CD8-positive, alpha-beta memory T cell (primary cell): ENCODE measurements around the gene EMC7. TPM values are rescaled to one million over a fixed set of nuclear protein-coding genes. Genes with fewer than 3 reads are reported as not detected.

ENCODE experiments used
- CTCF ChIA-PET: fragments of 350-600 bp; sonication (Branson Sonifier 250); formaldehyde crosslinking; loops from one replicate; lab custom pipeline; 2021; ENCODE audit warnings: antibody characterized with exemption; lab: Charles Lee
- POLR2A ChIA-PET: fragments of 350-600 bp; sonication (Branson Sonifier 250); formaldehyde crosslinking; loops from one replicate; lab custom pipeline; 2021; ENCODE audit warnings: antibody characterized with exemption; lab: Charles Lee
- DNase-seq, 5 donors: peaks; one replicate each; pipeline versions ENCODE4 v3.0.0 to v3.0.0-alpha.2; 2020 to 2022; ENCODE audit warnings: mixed read lengths in 1 of 5
- H3K27ac ChIP-seq: one replicate; pipeline ENCODE4 v1.7.0; 2013; ENCODE audit warnings: low read depth, mild to moderate bottlenecking, low read length, moderate library complexity
- H3K27me3 ChIP-seq: 2 replicates; pipeline ENCODE4 v1.7.0; 2013; ENCODE audit warnings: low read length, mild to moderate bottlenecking; ENCODE audit not compliant: insufficient read depth, poor library complexity, severe bottlenecking
- H3K36me3 ChIP-seq: 2 replicates; pipeline ENCODE4 v1.7.0; 2013; ENCODE audit warnings: mild to moderate bottlenecking, low read length, moderate library complexity; ENCODE audit not compliant: insufficient read depth
- H3K4me1 ChIP-seq: 2 replicates; pipeline ENCODE4 v1.7.0; 2013; ENCODE audit warnings: mild to moderate bottlenecking, low read length, moderate library complexity; ENCODE audit not compliant: insufficient read depth
- H3K4me3 ChIP-seq: 2 replicates; pipeline ENCODE4 v1.7.0; 2013; ENCODE audit warnings: mild to moderate bottlenecking, low read length
- H3K9me3 ChIP-seq: 2 replicates; pipeline ENCODE4 v1.7.0; 2013; ENCODE audit warnings: mild to moderate bottlenecking, low read length
- H3K27ac Mint-ChIP-seq, 8 donors: one replicate each; pipeline ENCODE4 v1.8.0; 2020 to 2021; ENCODE audit warnings: mixed read lengths in 8 of 8, mild to moderate bottlenecking in 6 of 8, inconsistent platforms in 3 of 8, moderate library complexity in 3 of 8
- H3K27me3 Mint-ChIP-seq, 2 donors: one replicate each; pipeline ENCODE4 v1.8.0; 2020 to 2021; ENCODE audit warnings: mixed read lengths in 2 of 2, mild to moderate bottlenecking in 1 of 2, moderate library complexity in 1 of 2
- H3K36me3 Mint-ChIP-seq, 3 donors: one replicate each; pipeline ENCODE4 v1.8.0; 2020 to 2021; ENCODE audit warnings: mixed read lengths in 3 of 3, inconsistent platforms in 1 of 3, mild to moderate bottlenecking in 1 of 3
- H3K4me1 Mint-ChIP-seq, 3 donors: one replicate each; pipeline ENCODE4 v1.8.0; 2020 to 2021; ENCODE audit warnings: mixed read lengths in 3 of 3, inconsistent platforms in 1 of 3, mild to moderate bottlenecking in 1 of 3
- H3K4me3 Mint-ChIP-seq, 7 donors: one replicate each; pipeline ENCODE4 v1.8.0; 2020 to 2021; ENCODE audit warnings: mixed read lengths in 7 of 7, mild to moderate bottlenecking in 6 of 7, moderate library complexity in 4 of 7, inconsistent platforms in 2 of 7
- H3K9me3 Mint-ChIP-seq, 5 donors: one replicate each; pipeline ENCODE4 v1.8.0; 2020 to 2022; ENCODE audit warnings: mixed read lengths in 5 of 5, mild to moderate bottlenecking in 3 of 5, moderate library complexity in 2 of 5, inconsistent platforms in 1 of 5
- polyA plus RNA-seq: library from polyadenylated mRNA; unstranded; fragments of 300-500 nt; fragmentation: Illumina TruSeq; gene quantifications from one replicate; pipeline ENCODE4 v1.2.3, GENCODE V29; 2021
- total RNA-seq, 2 experiments: library from RNA; stranded (reverse); gene quantifications; one replicate each; pipeline ENCODE4 v1.2.3, GENCODE V29; 2021

The EMC7 gene
- total and polyA plus RNA-seq, 3 experiments from 2014 or later, result 75.0 to 128 (median 78.9) TPM

DNA sequence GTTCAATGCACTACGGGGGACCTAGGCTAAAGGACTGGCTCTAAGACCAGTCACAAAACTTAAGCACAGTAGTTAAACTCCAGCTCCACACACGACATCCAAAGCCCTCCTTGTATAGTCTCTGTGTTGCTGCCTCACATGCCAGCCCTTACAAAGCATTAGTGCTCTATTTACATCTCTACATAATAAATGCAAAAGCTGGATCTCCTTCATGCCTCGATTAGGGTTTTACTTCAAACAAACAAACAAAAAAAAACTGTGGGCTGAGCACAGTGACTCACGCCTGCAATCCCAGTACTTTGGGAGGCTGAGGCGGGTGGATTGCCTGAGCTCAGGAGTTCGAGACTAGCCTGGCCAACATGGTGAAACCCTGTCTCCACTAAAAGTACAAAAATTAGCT, 9.8 kb upstream of the EMC7 start:
- CTCF ChIA-PET, result no interaction called here
- H3K4me1 Mint-ChIP-seq, result no peaks in the 10 kb centered on the region
- Histone ChIP-seq H3K36me3 (no peaks in the 10 kb centered on the region), H3K4me3 (no peak overlapping the region), H3K9me3 (no peaks in the 10 kb centered on the region), H3K27me3 (no peaks in the 10 kb centered on the region), H3K4me1 (no peaks in the 10 kb centered on the region), H3K27ac (no peak overlapping the region)
- no peak for DNase-seq
- peak overlapping the region in 1 of 8 donors; percentile 74 for H3K27ac Mint-ChIP-seq
- no peak overlapping the region for H3K4me3 Mint-ChIP-seq
- H3K9me3 Mint-ChIP-seq, result no peaks in the 10 kb centered on the region
- POLR2A ChIA-PET, result no interaction called here
- H3K36me3 Mint-ChIP-seq, result peaks cover 0 to under 1% (median under 1%) of the 10 kb centered on the region in 3 donors
- H3K27me3 Mint-ChIP-seq, result peaks cover 14 to 16% of the 10 kb centered on the region in 2 donors

- Mint-ChIP-seq H3K27ac (no peak overlapping the region), H3K27me3 (peaks cover 11 to 14% of the 10 kb centered on the region in 2 donors), H3K4me1 (no peaks in the 10 kb centered on the region), H3K36me3 (peaks cover under 1 to 5% (median 3%) of the 10 kb centered on the region in 3 donors), H3K9me3 (peaks cover 0 to 1% (median 0%) of the 10 kb centered on the region in 5 donors), H3K4me3 (peak overlapping the region in 1 of 7 donors; percentile 41)
- Histone ChIP-seq H3K36me3 (no peaks in the 10 kb centered on the region), H3K27ac (no peak overlapping the region), H3K4me1 (no peaks in the 10 kb centered on the region), H3K4me3 (no peak overlapping the region), H3K27me3 (no peaks in the 10 kb centered on the region), H3K9me3 (no peaks in the 10 kb centered on the region)
- CTCF ChIA-PET, result interaction anchor here (1.5 to 2.7 kb wide), 3 partner anchors 9 to 257 kb away, joined by 4 to 8 read pairs (median 7); partner anchors contain the start of genes KATNBL1 and LPCAT4
- DNase-seq, result peak in 1 of 5 donors; percentile 8
- POLR2A ChIA-PET, result no interaction called here
These were observed 8.4 kb upstream of the EMC7 start for GRCh38 chr15:34109797-34110663.

- peaks cover 3 to 17% (median 8%) of the 10 kb centered on the region in 3 donors for H3K36me3 Mint-ChIP-seq
- H3K9me3 Mint-ChIP-seq, result peaks cover 1 to 10% (median 2%) of the 10 kb centered on the region in 5 donors
- H3K4me3 ChIP-seq, result no peak overlapping the region
- H3K36me3 ChIP-seq, result no peaks in the 10 kb centered on the region
- ChIA-PET POLR2A (no interaction called here), CTCF (interaction anchor here (2.0 kb wide), 1 partner anchor 102 kb away, joined by 5 read pairs; the partner anchor contains the start of gene KATNBL1)
- peaks cover 0 to 6% of the 10 kb centered on the region in 2 donors for H3K27me3 Mint-ChIP-seq
- no peak for DNase-seq
- no peak overlapping the region for H3K27ac Mint-ChIP-seq
- H3K27ac ChIP-seq, result no peak overlapping the region
- no peak overlapping the region for H3K4me3 Mint-ChIP-seq
- peaks cover 5% of the 10 kb centered on the region for H3K4me1 ChIP-seq
- H3K4me1 Mint-ChIP-seq, result peaks cover 7 to 13% (median 12%) of the 10 kb centered on the region in 3 donors
- no peaks in the 10 kb centered on the region for H3K9me3 ChIP-seq
- no peaks in the 10 kb centered on the region for H3K27me3 ChIP-seq
These were observed 5.7 kb upstream of the EMC7 start for GRCh38 chr15:34107315-34107714.

DNA sequence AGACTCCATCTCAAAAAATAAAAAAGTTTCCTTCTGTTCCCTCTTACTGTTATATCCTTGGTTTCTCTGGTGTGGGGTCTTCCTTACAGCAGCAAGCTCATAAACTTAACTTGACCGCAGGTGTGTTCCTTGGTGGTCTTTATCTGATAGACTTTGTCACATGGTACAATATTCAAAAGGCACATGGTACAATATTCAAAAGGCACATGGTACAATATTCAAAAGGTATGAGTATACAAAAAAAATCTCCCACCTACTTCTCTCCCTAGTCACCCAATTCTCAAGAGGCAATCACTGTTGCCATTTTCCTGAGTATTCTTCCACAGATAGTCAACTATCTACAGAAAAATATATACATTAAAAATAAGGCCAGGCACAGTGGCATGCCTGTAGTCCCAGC, 4.8 kb upstream of the EMC7 start:
- DNase-seq, result no peak
- Mint-ChIP-seq H3K9me3 (peaks cover 2 to 10% (median 5%) of the 10 kb centered on the region in 5 donors), H3K4me1 (peaks cover 14 to 22% (median 17%) of the 10 kb centered on the region in 3 donors), H3K27me3 (peaks cover 0 to 5% of the 10 kb centered on the region in 2 donors), H3K36me3 (peaks cover 4 to 21% (median 15%) of the 10 kb centered on the region in 3 donors), H3K4me3 (peak overlapping the region in 1 of 7 donors; percentile 41), H3K27ac (no peak overlapping the region)
- ChIA-PET CTCF (interaction anchor here (0.6 kb wide), 1 partner anchor 1486 kb away, joined by 3 read pairs; no protein-coding TSS in a partner anchor), POLR2A (no interaction called here)
- Histone ChIP-seq H3K27ac (no peak overlapping the region), H3K9me3 (no peaks in the 10 kb centered on the region), H3K27me3 (no peaks in the 10 kb centered on the region), H3K36me3 (no peaks in the 10 kb centered on the region), H3K4me1 (peaks cover 6% of the 10 kb centered on the region), H3K4me3 (no peak overlapping the region)

- Mint-ChIP-seq H3K4me1 (peaks cover 35 to 50% (median 46%) of the 10 kb centered on the region in 3 donors), H3K36me3 (peaks cover 4 to 29% (median 21%) of the 10 kb centered on the region in 3 donors), H3K9me3 (peaks cover 2 to 10% (median 5%) of the 10 kb centered on the region in 5 donors), H3K27ac (peak overlapping the region; percentile 95 to 100 (median 99)), H3K4me3 (peak overlapping the region; percentile 92 to 100 (median 99)), H3K27me3 (peaks cover 0 to 2% of the 10 kb centered on the region in 2 donors)
- DNase-seq, result no peak
- Histone ChIP-seq H3K4me3 (peak overlapping the region; percentile 95), H3K4me1 (peaks cover 26% of the 10 kb centered on the region), H3K9me3 (no peaks in the 10 kb centered on the region), H3K36me3 (no peaks in the 10 kb centered on the region), H3K27me3 (no peaks in the 10 kb centered on the region), H3K27ac (peak overlapping the region; percentile 98)
- CTCF ChIA-PET, result interaction anchor here (0.9 to 2.7 kb wide), 6 partner anchors 16 to 266 kb away, joined by 3 to 20 read pairs (median 4); partner anchors contain the start of genes KATNBL1 and LPCAT4
- POLR2A ChIA-PET, result interaction anchor here (0.6 to 1.8 kb wide), 8 partner anchors 62 to 265 kb away, joined by 3 to 13 read pairs (median 6); partner anchors contain the start of genes AVEN, EMC4, KATNBL1 and LPCAT4
These were observed 688 bp upstream of the EMC7 start for GRCh38 chr15:34102175-34102925.

- H3K4me3 ChIP-seq, result no peak overlapping the region
- Mint-ChIP-seq H3K27ac (peak overlapping the region in 6 of 8 donors; percentile 76 to 100 (median 91)), H3K36me3 (peaks cover 4 to 36% (median 14%) of the 10 kb centered on the region in 3 donors), H3K4me3 (peak overlapping the region; percentile 48 to 100 (median 65)), H3K4me1 (peaks cover 39 to 60% (median 51%) of the 10 kb centered on the region in 3 donors), H3K27me3 (peaks cover 0 to 2% of the 10 kb centered on the region in 2 donors), H3K9me3 (peaks cover 0 to 10% (median 4%) of the 10 kb centered on the region in 5 donors)
- peaks cover 26% of the 10 kb centered on the region for H3K4me1 ChIP-seq
- peaks cover 5% of the 10 kb centered on the region for H3K36me3 ChIP-seq
- H3K27ac ChIP-seq, result no peak overlapping the region
- DNase-seq, result no peak
- CTCF ChIA-PET, result interaction anchor here (0.9 to 1.8 kb wide), 5 partner anchors 11 to 268 kb away, joined by 3 to 5 read pairs (median 4); partner anchors contain the start of gene LPCAT4
- no peaks in the 10 kb centered on the region for H3K27me3 ChIP-seq
- H3K9me3 ChIP-seq, result no peaks in the 10 kb centered on the region
- POLR2A ChIA-PET, result interaction anchor here (0.5 kb wide), 1 partner anchor 14 kb away, joined by 3 read pairs; no protein-coding TSS in a partner anchor
These were observed 1.7 kb downstream of the EMC7 start for GRCh38 chr15:34099914-34100313.

DNA sequence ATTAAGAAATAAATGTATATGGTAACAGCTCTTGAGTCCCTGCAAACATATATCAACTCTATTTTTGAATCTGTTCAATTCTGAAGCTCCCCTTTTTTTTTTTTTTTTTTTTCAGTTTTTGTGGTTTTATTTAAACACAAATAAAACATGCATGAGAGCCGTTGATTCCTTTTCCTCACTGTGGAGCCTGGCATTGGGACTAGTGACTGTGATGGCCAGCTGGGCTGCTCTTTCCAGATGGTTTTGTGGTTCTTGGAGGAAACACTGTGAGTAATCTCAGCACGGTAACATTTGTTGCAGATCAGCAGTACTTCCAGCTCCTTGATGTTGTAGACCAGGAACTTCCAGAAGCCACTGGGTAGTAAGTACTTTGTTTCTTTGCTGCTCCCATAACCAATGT, 15.9 kb downstream of the EMC7 start:
- ChIA-PET CTCF (interaction anchor here (1.0 to 1.5 kb wide), 2 partner anchors 16 to 34 kb away, joined by 3 read pairs; partner anchors contain the start of genes EMC7 and PGBD4), POLR2A (interaction anchor here (0.6 kb wide), 1 partner anchor 14 kb away, joined by 3 read pairs; no protein-coding TSS in a partner anchor)
- Histone ChIP-seq H3K9me3 (no peaks in the 10 kb centered on the region), H3K4me3 (no peak overlapping the region), H3K36me3 (peaks cover 19% of the 10 kb centered on the region), H3K27ac (no peak overlapping the region), H3K4me1 (no peaks in the 10 kb centered on the region), H3K27me3 (no peaks in the 10 kb centered on the region)
- Mint-ChIP-seq H3K4me1 (peaks cover 4 to 7% (median 5%) of the 10 kb centered on the region in 3 donors), H3K27me3 (no peaks in the 10 kb centered on the region), H3K36me3 (peaks cover 3 to 67% (median 18%) of the 10 kb centered on the region in 3 donors), H3K27ac (no peak overlapping the region), H3K4me3 (no peak overlapping the region), H3K9me3 (no peaks in the 10 kb centered on the region)
- no peak for DNase-seq
